IPS-NIHi7 (cell line): Measurements from ENCODE around the gene ADGRF4.
"Not testable (repeated sequence)": the region's sequence is repeated elsewhere in the genome, so short reads cannot be mapped to it uniquely, and the experiment has no call there.

Source experiments
- DNase-seq: peaks from one replicate; pipeline ENCODE4 v3.0.0; 2012; ENCODE audit warnings: mixed read lengths; ENCODE audit errors: extremely low spot score

Gene ADGRF4

GRCh38 chr6:47734831-47735481, 36.6 kb downstream of the ADGRF4 start:
- no peak for DNase-seq

- DNase-seq = no peak
These were observed 37.8 kb downstream of the ADGRF4 start for GRCh38 chr6:47736083-47736700.

- DNase-seq = no peak
These were observed 39.0 kb downstream of the ADGRF4 start for GRCh38 chr6:47737406-47737805.

GRCh38 chr6:47740714-47741113, 42.3 kb downstream of the ADGRF4 start:
- no peak for DNase-seq

- DNase-seq = no peak
These were observed 43.4 kb downstream of the ADGRF4 start for GRCh38 chr6:47741807-47742206.

GRCh38 chr6:47743744-47744143, 45.4 kb downstream of the ADGRF4 start:
- DNase-seq = no peak

GRCh38 chr6:47745269-47745668, 46.9 kb downstream of the ADGRF4 start:
- not testable (repeated sequence) for DNase-seq

- DNase-seq = no peak
These were observed 51.4 kb downstream of the ADGRF4 start for GRCh38 chr6:47749757-47750156.

GRCh38 chr6:47752801-47753200, 54.4 kb downstream of the ADGRF4 start:
- no peak for DNase-seq

- no peak for DNase-seq
These were observed 61.0 kb downstream of the ADGRF4 start for GRCh38 chr6:47759364-47759763.

GRCh38 chr6:47762502-47762901, 64.1 kb downstream of the ADGRF4 start:
- no peak for DNase-seq

GRCh38 chr6:47766445-47766844, 68.1 kb downstream of the ADGRF4 start:
- no peak for DNase-seq

GRCh38 chr6:47767102-47767501, 68.7 kb downstream of the ADGRF4 start:
- DNase-seq = no peak

GRCh38 chr6:47769982-47770381, 71.6 kb downstream of the ADGRF4 start:
- no peak for DNase-seq
